GM12864 (cell line): Measurements from ENCODE around the gene RIT2.

Experiments
- DNase-seq: peaks from one replicate; pipeline ENCODE4 v3.0.0-alpha.2; 2011; ENCODE audit warnings: low read depth
- H3K4me3 ChIP-seq: 2 replicates; pipeline ENCODE4 v1.5.1; 2011; ENCODE audit warnings: mild to moderate bottlenecking, low read depth, low read length, control low read depth
- TF ChIP-seq, protein P1 (sequence below): IDR thresholded peaks from 2 replicates; pipeline ENCODE4 v1.5.1; 2011; ENCODE audit warnings: low read depth, mild to moderate bottlenecking, moderate library complexity, low read length, control low read depth, inconsistent platforms; ENCODE audit errors: missing control alignments

RIT2 gene

DNA sequence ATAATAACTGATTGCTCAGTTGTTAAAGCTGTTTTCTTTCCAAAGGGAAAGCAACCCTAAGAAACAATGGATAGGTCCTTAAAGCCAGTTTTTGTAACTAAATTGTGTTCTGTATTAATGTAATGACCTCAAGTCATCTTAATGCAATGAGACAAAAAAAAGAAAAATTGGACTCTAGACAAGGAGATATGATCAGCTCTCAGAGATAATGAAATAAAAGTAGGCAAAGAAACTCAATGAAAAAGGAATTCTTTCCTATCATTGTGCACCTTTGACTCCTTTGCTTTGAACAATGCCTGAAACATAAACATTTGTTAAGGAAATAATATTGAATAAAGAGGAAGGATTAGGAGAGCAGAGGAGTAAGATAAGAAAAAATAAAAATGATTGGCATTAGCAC, 86.1 kb downstream of the RIT2 start:
- TF ChIP-seq, protein P1, sequence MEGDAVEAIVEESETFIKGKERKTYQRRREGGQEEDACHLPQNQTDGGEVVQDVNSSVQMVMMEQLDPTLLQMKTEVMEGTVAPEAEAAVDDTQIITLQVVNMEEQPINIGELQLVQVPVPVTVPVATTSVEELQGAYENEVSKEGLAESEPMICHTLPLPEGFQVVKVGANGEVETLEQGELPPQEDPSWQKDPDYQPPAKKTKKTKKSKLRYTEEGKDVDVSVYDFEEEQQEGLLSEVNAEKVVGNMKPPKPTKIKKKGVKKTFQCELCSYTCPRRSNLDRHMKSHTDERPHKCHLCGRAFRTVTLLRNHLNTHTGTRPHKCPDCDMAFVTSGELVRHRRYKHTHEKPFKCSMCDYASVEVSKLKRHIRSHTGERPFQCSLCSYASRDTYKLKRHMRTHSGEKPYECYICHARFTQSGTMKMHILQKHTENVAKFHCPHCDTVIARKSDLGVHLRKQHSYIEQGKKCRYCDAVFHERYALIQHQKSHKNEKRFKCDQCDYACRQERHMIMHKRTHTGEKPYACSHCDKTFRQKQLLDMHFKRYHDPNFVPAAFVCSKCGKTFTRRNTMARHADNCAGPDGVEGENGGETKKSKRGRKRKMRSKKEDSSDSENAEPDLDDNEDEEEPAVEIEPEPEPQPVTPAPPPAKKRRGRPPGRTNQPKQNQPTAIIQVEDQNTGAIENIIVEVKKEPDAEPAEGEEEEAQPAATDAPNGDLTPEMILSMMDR, result no peak
- no peak overlapping the region for H3K4me3 ChIP-seq

DNA sequence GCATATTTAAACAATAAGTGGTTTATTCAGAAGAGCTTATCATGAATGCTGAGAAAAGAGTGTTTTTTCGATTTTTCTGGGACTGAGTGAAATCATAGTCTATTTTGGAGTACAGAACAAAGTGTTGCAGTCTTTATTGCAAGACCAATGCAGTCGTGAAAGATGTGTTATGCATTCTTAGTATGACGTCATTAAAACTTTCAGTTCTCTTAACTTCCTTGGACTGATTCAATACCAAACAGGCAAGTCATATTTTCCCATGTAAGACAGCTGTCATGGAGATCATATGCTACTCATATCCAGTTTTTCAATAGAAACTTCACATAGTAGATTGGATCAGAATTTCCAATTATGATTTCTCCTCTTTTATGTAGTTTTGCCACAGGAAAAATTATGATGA, 92.6 kb downstream of the RIT2 start:
- H3K4me3 ChIP-seq, result no peak overlapping the region
- DNase-seq, result no peak
- TF ChIP-seq, protein P1, result no peak

More for the DNA sequence above, 86.1 kb downstream of the RIT2 start:
- DNase-seq, result no peak

DNA sequence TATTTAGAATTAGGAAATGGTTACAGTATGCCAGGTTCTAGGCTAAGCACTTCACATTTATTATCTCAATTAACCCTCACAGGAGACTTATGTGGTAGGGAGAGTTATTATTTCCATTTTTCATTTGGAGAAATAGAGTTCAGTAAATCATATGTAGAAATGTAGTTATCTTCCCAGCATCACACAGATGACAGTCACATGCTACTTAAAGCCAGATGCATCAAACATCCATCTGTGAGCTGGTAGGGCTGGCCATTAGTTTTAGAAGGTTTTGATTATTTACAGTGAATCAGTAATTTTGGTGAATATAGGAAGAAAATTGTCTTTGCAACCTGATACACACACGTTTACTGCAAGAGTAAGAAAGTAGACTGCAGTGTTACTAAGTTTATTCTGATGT, 97.9 kb downstream of the RIT2 start:
- no peak overlapping the region for H3K4me3 ChIP-seq
- no peak for DNase-seq
- TF ChIP-seq, protein P1, result no peak

DNA sequence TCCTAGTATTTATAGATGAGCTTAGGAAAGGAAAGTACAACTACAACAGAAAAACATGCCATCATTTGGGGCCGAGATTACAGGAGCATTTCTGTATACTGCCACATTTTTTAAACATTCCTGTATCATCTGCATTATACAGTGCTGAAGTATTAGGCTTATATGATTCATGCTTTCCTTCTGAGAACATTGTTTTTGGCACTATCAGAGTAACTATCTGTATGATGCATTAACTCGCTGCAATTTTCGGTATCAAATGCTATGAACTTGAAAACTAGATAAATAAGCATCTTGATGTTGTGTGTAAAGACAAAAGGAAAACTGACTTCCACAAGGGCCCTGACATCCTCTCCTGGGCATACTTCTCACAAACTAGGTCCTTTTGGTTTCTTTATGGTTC, 102.0 kb downstream of the RIT2 start:
- H3K4me3 ChIP-seq, result no peak overlapping the region
- TF ChIP-seq, protein P1, result no peak

DNA sequence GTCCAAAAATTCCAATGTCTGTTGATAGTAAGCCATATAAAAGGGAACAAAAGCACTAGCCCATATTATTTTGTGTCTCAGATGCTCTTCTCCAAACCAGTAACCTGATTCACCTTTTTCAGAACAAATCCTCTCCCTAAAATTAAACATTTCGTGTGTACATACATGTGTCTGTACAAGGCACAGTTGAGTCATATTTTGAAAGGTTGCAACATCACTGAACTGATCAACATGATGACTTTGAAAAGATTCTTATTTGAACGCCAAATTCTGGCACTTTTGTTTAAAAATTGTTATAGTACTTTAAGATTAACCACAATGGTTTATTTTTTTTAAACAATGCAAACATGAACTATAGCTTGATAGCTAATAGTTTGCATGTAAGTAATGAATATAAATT, 102.5 kb downstream of the RIT2 start:
- TF ChIP-seq, protein P1, result no peak
- H3K4me3 ChIP-seq, result no peak overlapping the region
- no peak for DNase-seq

More for the DNA sequence above, 102.0 kb downstream of the RIT2 start:
- no peak for DNase-seq

DNA sequence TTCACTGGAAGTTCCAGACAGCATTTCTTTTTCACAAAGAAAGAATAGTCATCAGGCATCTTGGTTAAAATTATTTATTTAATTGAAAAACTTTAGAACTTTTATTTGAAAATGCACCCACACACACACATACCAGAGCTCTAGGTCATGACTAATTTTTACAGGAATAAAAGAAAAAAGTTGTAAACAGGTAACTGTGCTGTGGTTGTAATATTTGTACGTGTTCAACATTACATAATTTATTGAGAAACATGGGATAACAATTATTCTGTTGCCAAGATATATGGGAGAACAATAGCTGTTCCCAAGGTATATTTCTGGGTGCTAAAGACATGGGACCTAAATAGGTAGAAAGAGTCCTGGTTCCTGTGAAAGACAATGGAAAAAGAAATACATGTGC, 104.9 kb downstream of the RIT2 start:
- DNase-seq, result no peak
- TF ChIP-seq, protein P1, result no peak
- H3K4me3 ChIP-seq, result no peak overlapping the region

DNA sequence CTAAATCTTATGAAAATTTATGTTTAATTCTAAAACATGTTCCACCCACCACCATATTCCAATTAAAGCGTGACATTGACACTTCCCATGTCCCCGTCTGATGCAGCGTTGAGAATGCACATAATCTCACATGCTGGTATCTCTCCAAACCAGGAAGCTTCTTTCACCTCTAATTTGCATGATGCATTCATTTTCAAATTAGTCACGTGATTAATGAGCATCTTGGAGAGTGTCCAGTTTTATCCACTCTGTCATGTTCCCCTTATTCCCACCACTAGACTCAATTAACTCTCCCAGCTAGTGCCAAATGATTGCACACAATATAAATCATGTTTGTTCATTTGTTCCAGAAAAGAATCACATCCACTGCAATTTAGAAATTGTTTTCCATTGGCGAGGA, 105.8 kb downstream of the RIT2 start:
- no peak overlapping the region for H3K4me3 ChIP-seq
- DNase-seq, result no peak
- TF ChIP-seq, protein P1, result no peak
